ENCODE data around the gene GCC1.

GRCh38 chr7:127628445-127628844, 43.0 kb upstream of the GCC1 start:
- TF ChIP-seq CTCF (IDR thresholded peaks at IDR 0.05 in 8 of 11, conservative IDR thresholded peaks at IDR 0.05 in 3 of 11), result no peak
- no peak for TF ChIP-seq POLR2AphosphoS5 (IDR thresholded peaks at IDR 0.05)
- TF ChIP-seq POLR2A (IDR thresholded peaks at IDR 0.05), result no peak
